Right renal pelvis (tissue), 4 donors: ENCODE measurements around the gene CDKN2AIP. TPM values are rescaled to one million over a fixed set of nuclear protein-coding genes. Genes with fewer than 3 reads are reported as not detected.
"Not testable (repeated sequence)": the region's sequence is repeated elsewhere in the genome, so short reads cannot be mapped to it uniquely, and the experiment has no call there.

Source experiments
- DNase-seq, 4 donors: peaks; one replicate each; pipeline ENCODE4 v3.0.0-alpha.2; 2013; ENCODE audit warnings: low read depth in 4 of 4, low spot score in 3 of 4, missing footprints in 1 of 4
- polyA plus RNA-seq, 4 donors: library from polyadenylated mRNA; unstranded; fragments of 120-200 nt; gene quantifications; one replicate each; pipeline ENCODE4 v1.2.1, GENCODE V29; 2013; ENCODE audit not compliant: insufficient read length in 4 of 4

CDKN2AIP gene
- polyA plus RNA-seq, 4 donors, result 36.6 to 43.7 (median 39.3) TPM

DNA sequence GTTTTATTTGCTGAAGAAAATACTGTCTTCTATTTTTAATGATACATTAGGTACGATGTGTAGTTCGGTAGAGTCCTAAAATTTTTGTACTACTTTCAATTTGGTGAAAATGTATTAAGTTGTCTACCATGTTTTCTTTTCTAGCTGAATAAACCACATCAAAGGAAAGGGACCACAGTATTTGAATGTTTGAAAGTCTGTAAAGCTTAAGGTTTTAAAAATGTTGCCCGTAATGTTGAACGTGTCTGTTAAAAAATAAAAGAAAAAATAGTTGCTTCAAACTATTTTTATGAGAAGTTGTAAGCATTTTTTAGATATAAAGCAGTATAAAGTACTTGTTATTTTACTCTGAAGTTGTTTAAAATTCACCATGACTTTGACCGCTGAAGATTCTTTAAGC lies 3.2 kb downstream of the CDKN2AIP start:
- DNase-seq, result no peak

DNA sequence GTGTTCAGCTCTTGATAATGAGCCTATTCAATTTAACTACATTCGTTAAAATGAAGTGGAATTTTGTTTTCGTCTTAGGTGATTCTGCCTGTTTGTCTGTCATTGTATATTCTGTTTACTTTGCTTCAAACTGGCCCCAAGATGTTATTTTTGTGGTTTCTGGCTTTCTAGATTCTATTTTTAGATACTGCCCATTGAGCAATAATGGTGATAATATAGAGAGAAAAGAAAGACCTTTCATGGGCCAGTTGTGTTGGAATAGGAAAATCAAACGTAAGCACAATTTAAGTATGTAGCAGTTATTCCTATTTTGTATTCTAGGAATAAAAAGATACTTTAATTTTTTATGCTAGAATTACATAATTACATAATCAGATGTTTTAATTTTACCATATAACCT lies 4.0 kb downstream of the CDKN2AIP start:
- DNase-seq, result no peak

DNA sequence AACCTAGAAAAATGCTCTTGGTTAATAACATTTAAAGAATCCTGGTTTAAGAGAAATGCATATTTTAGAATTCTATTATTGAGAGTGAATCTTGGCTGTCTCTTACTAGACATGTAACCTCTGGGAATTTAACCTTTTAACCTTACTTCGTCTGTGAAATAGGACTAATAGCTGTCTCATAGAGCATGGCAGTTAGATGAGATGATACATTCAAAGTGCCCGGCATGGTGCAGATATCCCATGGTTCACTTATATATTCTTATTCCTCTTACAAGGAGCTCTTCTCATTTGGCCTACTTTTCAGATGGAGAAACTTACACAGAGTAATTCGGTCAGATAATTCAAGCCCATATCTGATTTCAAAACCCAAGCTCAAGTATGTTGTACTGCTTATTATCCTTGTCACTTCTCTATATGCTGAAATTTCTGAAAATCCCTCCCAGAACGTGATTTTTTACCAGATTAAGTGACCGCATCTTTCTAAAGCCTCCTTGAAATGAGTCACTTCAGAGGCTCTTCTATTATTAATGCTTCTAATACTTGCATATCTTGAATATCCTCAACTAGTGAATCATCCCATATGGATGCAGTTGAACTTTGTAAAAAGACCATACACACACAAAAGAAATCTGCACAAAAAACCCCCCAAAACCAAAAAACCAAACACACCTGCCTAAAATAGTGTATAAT lies 4.9 kb downstream of the CDKN2AIP start:
- DNase-seq, result no peak

DNA sequence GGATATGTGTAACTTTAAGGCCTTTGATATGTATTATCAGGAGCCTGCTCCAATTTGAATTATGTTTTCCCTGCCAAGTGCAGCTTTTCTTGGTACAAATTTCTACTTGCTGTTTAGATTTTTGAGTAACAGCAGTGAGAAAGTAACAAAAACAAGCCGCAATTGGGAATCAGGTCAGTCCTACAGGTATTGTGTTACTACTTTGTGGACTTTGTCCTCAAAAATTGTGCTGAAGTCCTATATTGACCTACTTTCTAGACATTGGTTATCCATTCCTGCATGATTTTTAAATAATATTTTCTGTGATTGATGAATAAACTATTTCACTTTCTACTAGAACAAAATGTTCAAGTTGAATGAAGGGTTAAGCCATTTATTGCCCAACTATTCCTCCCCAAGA lies 5.7 kb downstream of the CDKN2AIP start:
- no peak for DNase-seq

DNA sequence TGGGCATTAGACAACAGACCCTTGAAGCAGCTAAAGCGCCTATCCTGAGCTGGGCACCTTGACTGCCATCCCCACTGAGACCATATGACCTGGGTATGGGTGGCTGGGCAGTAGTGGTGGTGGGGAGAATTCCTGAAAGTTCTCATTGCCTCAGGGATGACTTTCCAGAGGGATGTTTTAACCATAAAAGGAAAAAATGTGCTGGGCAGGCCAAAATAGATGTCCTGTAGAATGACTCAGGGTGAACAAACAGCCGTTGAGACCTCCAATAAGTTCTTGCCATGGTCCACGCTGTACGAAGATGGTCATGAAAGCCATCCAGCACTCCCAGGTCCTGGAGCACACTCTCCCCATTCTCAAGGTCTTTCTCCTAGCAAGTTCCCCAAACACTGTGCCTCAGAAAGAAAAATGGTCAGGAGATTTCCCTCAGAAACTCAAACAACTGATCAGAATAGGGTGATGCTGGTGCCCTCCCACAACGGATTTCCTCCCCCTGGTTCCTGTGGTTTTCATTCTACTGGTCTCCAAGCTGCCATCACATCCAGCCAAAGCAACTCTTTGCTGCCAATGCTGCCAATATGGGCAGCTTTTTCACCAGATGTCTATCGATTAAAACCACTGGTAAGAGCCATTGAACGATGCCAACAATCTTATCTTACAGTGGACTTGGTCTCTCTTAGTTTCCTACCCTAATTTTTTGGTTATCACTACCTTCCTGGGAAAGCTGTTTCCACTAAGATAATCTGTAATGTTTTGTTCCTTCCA lies 11.2 kb downstream of the CDKN2AIP start:
- DNase-seq, result no peak

DNA sequence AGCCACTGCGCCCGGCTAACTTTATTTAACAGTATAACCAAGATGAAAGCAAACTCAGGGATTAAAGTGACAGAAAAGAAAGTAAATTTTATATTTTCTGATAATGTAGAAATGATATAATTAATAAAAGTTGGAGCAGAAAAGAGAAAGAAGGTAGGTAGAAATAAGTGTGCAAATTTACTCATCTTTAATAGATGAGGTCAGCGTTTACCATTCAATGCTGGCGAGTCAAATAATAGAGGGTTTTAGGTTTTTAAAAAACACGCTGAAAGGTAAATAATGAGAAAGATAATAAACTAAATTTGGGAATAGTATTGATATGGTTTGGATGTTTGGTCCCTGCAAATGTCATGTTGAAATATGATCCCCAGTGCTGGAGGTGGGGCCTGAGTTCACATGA lies 13.6 kb downstream of the CDKN2AIP start:
- no peak for DNase-seq

DNA sequence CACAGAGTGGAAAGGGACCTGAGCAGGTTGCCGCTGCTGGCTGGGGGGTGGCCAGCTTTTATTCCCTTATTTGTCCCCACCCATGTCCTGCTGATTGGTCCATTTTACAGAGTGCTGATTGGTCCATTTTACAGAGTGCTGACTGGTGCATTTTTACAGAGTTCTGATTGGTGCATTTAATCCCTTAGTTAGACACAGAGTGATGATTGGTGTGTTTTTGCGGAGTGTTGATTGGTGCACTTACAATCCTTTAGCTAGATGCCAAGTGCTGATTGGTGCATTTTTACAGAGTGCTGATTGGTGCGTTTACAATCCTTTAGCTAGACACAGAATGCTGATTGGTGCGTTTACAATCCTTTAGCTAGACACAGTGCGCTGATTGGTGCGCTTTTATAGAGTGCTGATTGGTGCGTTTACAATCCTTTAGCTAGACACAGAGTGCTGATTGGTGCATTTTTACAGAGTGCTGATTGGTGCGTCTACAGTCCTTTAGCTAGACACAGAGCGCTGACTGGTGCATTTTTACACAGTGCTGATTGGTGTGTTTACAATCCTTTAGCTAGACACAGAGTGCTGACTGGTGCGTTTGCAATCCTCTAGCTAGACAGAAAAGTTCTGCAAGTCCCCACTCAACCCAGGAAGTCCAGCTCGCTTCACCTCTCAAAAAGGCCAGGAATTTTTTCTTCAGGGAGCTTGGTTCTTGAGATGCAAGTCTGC lies 19.6 kb downstream of the CDKN2AIP start:
- DNase-seq, result not testable (repeated sequence)

DNA sequence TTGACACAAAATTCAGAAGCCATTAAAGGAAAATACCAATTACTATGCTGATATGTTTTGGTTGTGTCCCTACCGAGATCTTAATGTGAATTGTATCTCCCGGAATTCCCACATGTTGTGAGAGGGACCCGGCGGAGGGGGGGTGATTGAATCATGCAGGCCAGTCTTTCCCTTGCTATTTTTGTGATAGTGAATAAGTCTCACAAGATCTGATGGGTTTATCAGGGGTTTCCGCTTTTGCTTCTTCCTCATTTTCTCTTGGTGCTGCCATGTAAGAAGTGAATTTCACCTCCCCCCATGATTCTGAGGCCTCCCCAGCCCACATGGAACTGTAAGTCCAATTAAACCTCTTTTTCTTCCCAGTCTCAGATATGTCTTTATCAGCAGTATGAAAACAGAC lies 21.4 kb downstream of the CDKN2AIP start:
- DNase-seq, result not testable (repeated sequence)

DNA sequence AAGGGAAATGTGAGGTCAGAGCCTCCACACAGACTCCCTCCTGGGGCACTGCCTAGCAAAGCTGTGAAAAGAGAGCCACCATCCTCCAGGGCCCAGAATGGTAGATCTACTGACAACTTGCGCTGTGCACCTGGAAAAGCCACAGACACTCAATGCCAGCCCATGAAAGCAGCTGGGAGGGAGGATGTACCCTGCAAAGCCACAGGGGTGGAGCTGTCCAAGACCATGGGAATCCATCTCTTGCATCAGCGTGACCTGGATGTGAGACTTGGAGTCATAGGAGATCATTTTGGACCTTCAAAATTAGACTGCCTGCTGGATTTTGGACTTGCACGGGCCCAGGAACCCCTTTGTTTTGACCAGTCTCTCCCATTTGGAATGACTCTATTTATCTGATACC lies 22.8 kb downstream of the CDKN2AIP start:
- DNase-seq, result no peak

DNA sequence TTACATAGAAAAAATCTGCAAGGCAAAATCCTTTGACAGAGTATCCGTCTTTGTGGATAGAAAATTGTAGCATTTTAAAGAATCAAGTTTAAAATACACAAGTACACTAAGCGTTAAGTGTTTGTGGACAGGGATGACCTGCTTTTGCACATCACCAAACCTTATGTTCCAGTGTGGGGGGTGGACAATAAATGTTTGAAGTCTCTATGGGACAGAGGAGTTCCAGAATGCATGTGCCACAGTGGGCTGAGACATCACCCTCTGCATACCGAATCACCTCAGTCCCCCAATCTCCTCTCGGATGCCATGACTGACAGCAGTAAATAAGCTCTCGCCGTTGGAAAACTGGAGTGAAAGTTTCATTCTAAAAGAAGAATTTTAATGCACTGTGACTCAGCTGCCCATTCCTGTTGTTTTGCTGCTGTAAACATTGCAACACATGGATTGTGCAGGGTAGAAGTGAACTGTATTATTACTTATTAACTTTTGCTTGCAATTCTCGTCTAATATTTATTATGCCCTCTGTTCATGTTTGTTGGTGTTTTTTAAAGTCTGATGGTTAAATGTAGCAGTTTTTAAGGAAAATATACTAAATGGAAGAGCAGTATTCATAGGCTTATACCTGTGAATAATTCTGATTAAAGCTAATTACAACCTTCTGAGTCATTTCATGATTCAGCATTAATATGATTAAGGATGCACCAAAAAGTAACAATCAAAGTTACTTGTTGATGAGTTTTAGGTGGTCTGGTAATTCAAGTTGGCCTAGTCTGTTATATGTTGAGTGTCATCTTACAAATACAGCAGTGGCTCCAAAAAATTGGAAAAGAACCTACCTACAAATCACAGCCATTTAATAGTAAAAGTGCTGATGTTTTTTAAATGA lies 24.0 kb downstream of the CDKN2AIP start:
- DNase-seq, result no peak

DNA sequence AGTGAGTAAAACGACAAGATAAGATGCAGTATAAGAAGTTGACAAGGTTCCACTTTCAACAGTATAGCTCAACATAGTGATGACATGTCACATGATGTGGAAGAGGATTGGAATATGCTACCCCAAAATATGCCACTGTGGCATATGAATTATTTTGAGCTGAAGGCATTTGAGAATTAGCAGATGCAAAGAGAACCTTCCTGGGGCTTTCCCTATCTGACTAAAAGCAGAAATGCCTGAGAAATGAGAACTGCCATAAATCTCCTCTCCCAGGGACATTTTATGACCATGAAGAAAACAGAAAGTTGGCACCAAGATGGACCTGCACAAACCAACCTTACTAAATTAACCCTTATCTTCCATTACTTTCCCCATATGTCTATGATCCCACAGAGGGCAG lies 24.8 kb downstream of the CDKN2AIP start:
- DNase-seq, result no peak

DNA sequence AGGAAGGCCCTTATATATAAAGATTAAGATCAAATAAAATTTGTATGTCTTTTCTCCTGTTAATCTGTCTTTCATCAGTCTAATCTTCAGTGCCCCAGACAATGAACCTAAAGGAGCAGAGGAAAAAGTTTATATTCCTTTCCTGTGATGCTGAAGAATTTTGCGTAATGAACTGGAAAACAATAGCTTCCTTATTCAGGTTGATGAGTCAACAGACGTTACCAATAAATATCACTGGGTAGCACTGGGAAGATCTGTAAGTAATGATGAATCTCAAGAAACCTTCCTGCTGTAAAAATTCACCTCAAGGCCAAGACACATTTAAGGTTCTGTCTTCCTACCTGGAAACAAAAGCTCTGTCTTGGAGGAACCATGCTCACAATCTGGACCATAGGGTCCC lies 25.5 kb downstream of the CDKN2AIP start:
- DNase-seq, result no peak

DNA sequence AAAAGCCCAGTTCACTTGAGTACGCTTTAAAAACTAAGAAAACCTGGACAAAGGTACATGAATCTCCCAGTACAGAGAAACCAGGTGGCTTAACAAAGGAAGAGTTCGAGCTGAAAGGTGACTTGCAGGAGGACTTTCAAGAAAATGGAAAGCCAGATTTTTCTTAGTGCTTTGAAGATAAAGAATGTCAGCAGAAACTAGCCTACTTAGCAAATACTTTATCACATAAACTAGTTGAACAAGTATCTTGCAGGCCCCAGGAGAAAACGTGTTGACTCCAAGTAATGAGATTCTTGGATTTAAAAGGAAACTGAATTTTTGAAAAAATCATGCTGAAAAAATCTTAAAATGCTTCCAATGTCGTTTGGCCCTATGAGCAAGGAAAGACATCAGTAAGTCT lies 26.4 kb downstream of the CDKN2AIP start:
- DNase-seq, result no peak

DNA sequence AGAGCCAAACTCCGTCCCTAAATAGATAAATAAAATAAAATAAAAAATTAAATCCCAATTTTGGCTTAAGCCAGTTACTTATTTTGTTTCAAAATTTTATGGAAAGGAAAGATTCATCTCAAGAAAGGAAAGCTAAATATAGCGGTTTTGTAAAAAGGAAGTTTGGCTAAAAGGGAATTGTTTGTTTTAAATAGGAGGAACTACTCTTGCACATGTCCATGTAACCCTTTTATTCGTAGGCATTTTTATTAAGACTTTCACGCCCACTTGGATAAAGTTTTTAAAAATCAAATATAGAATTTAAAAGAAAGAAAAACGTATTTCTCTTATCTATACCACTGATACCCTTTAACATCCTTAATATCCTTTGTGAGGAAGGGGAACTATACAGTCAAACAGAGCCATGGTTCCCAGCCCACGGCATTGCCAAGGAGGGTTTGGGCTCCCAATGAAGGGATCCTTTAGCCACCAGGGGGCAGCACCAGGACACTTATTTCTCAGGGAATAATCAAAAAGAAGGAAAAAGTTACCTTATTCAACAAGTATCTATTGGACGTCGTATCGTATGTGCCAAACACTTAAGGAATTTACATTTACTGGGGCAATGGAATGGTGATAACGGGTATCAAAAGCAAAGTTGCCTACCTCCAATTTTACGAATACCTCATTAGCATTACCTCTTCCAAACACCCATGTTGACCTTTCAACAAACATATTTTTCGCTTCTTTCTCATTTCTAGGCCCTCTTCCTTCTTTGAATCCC lies 27.7 kb downstream of the CDKN2AIP start:
- peak; percentile 60 to 77 (median 69) for DNase-seq

DNA sequence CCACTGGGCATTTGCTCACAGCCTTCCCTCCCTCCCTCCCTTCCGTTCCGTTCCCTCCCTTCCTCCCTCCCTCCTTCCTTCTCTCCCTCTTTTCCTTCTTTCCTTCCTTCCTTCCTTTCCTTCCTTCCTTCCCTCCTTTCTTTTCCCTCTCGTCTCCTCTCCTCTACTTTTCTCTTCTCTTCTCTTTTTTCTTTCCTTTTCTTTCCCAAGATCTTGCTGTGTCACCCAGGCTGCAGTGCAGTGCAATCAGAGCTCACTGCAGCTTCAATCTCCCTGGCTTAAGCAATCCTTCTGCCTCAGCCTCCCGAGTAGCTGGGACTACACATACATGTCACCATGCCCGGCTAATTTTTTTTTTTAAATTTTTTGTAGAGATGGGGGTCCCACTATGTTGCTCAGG lies 33.7 kb downstream of the CDKN2AIP start:
- no peak for DNase-seq

DNA sequence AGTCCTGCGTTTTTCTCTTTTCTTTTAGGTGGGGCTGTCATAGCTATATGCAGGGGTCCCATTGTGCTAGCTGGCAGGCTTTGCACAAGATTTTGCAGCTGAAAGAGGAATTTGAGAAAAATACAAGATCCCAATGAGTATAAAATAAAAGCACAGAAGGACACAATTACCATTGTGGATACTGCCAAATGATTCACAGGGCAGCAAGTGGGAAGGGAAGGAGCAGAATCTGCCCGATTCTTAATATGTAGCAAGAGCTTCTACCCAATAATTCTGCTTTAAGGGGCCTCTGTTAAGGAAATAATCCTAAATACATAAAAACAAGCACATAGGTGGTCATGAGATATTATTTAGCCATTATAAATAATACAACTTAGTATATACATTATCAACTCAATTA lies 34.5 kb downstream of the CDKN2AIP start:
- no peak for DNase-seq

DNA sequence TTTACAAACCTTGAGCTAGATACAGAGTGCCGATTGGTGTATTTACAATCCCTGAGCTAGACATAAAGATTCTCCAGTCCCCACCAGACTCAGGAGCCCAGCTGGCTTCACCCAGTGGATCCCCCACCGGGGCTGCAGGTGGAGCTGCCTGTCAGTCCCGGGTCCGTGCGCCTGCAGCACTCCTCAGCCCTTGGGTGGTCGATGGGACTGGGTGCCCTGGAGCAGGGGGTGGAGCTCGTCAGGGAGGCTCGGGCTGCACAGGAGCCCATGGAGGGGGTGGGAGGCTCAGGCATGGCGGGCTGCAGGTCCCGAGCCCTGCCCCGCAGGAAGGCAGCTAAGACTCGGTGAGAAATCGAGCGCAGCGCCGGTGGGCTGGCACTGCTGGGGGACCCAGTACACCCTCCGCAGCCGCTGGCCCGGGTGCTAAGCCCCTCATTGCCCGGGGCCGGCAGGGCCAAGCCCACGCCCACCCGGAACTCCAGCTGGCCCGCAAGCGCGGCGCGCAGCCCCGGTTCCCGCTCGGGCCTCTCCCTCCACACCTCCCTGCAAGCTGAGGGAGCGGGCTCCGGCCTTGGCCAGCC lies 38.2 kb downstream of the CDKN2AIP start:
- not testable (repeated sequence) for DNase-seq

DNA sequence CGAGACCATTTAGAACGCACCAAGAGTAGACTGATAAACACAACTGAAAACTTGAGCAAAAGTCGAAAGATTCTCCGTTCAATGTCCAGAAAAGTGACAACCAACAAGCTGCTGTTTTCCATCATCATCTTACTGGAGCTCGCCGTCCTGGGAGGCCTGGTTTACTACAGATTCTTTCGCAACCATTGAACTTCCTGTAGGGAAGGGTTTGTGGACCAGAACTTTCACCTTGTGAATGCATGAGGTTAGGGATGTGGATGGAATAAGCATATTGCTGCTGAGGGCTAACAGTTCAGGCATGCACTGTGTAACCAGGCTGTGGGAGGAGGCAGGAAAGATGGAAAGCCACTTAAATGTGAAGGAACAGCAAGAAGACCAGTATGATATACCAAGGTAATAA lies 39.6 kb downstream of the CDKN2AIP start:
- DNase-seq, result no peak

DNA sequence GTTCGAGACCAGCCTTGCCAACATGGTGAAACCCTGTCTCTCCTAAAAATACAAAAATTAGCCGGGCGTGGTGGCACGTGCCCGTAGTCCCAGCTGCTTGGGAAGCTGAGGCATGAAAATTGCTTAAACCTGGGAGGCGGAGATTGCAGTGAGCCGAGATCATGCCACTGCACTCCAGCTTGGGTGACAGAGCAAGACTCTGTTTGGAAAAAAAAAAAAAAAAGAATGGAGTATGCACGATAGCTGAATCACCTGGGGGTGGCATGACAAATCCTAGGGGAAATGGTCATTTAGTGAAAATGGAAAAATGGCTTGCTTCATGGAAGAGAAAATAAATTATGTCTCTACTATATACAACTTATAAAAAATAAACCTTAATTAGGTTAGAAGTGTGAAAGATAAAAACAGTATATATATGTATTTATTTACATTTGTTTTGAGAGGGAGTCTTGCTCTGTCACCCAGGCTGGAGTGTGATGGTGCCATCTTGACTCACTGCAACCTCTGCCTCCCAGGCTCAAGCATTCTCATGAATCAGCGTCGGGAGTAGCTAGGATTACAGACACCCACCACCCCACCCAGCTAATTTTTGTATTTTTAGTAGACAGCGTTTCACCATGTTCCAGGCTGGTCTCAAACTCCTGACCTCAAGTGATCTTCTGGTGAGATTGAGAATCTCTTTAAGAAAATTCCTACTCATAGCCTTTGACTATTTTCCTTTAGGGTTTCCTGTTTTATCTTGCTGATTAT lies 41.1 kb downstream of the CDKN2AIP start:
- DNase-seq, result no peak
